ENCODE measurements around the gene AQP4.

GRCh38 chr18:26908906-26909305 lies 43.4 kb upstream of the AQP4 start:
- TF ChIP-seq EZH2 (IDR thresholded peaks at IDR 0.05; ENCODE audit: borderline replicate concordance, low read length): no peak
- TF ChIP-seq, protein P1, sequence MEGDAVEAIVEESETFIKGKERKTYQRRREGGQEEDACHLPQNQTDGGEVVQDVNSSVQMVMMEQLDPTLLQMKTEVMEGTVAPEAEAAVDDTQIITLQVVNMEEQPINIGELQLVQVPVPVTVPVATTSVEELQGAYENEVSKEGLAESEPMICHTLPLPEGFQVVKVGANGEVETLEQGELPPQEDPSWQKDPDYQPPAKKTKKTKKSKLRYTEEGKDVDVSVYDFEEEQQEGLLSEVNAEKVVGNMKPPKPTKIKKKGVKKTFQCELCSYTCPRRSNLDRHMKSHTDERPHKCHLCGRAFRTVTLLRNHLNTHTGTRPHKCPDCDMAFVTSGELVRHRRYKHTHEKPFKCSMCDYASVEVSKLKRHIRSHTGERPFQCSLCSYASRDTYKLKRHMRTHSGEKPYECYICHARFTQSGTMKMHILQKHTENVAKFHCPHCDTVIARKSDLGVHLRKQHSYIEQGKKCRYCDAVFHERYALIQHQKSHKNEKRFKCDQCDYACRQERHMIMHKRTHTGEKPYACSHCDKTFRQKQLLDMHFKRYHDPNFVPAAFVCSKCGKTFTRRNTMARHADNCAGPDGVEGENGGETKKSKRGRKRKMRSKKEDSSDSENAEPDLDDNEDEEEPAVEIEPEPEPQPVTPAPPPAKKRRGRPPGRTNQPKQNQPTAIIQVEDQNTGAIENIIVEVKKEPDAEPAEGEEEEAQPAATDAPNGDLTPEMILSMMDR (IDR thresholded peaks at IDR 0.05; ENCODE audit: low read length): no peak
